HUES64 (cell line): ENCODE results near the gene SORL1.
"Not testable (repeated sequence)": the region's sequence is repeated elsewhere in the genome, so short reads cannot be mapped to it uniquely, and the experiment has no call there.

Source experiments
- H3K27ac ChIP-seq: 2 replicates; pipeline ENCODE4 v1.7.0; 2013; ENCODE audit warnings: low read depth, low read length, inconsistent platforms
- H3K27me3 ChIP-seq: 2 replicates; pipeline ENCODE4 v1.6.1; 2013; ENCODE audit warnings: mild to moderate bottlenecking, low read length; ENCODE audit not compliant: insufficient read depth
- H3K36me3 ChIP-seq: 2 replicates; pipeline ENCODE4 v1.6.1; 2013; ENCODE audit warnings: mild to moderate bottlenecking, low read length; ENCODE audit not compliant: insufficient read depth
- H3K4me1 ChIP-seq: 2 replicates; pipeline ENCODE4 v1.6.1; 2013; ENCODE audit warnings: mild to moderate bottlenecking, low read length, moderate library complexity; ENCODE audit not compliant: insufficient read depth
- H3K4me3 ChIP-seq: 2 replicates; pipeline ENCODE4 v1.5.1; 2013; ENCODE audit warnings: mild to moderate bottlenecking, low read length, moderate library complexity
- H3K9ac ChIP-seq: 2 replicates; pipeline ENCODE4 v1.6.1; 2013; ENCODE audit warnings: mild to moderate bottlenecking, low read depth, low read length
- H3K9me3 ChIP-seq: 2 replicates; pipeline ENCODE4 v1.6.1; 2013; ENCODE audit warnings: low read depth, low read length; ENCODE audit not compliant: insufficient read depth
- WGBS: fragments of 150-250, 120-280 bp; methylation state at CpG from one replicate; pipeline ENCODE4 v1.1.7; 2013; ENCODE audit warnings: missing lambda C conversion rate; 5-methylcytosine and 5-hydroxymethylcytosine counted together

Gene SORL1

DNA sequence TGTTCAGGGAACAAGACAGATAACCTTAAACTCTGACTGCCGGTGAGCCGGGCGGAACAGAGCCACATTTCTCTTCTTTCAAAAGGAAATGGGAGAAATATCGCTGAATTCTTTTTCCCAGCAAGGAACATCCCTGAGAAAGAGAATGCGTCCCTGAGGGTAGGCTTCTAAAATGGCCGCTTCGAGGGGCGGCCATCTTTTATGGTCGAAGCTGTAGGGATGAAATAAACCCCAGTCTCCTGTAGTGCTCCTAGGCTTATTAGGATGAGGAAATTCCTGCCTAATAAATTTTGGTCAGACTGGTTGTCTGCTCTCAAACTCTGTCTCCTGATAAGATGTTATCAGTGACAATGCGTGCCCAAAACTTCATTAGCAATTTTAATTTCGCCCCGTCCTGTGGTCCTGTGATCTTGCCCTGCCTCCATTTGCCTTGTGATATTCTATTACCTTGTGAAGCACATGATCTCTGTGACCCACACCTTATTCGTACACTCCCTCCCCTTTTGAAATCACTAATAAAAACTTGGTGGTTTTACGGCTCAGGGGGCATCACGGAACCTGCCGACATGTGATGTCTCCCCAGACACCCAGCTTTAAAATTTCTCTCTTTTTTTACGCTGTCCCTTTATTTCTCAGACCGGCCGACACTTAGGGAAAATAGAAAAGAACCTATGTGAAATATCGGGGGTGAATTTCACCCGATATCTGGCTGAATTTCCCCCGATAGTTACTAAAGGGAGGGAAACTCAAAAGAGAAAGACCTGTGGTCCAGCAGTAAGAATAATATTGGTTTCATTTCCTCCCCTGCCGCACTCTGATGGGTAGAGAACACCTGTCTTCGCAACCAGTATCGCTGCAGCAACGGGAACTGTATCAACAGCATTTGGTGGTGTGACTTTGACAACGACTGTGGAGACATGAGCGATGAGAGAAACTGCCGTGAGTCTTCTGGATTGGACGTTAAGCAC, 117.5 kb downstream of the SORL1 start:
- not testable (repeated sequence) for H3K27ac ChIP-seq, H3K9ac ChIP-seq, H3K9me3 ChIP-seq, H3K4me3 ChIP-seq, H3K4me1 ChIP-seq, H3K27me3 ChIP-seq
- WGBS = 95% methylated on average over 30 of the region's 30 CpGs
- peaks cover 64% of the 10 kb centered on the region for H3K36me3 ChIP-seq

GRCh38 chr11:121570453-121570852, 118.3 kb downstream of the SORL1 start:
- Histone ChIP-seq H3K27ac (no peak overlapping the region), H3K4me1 (no peaks in the 10 kb centered on the region), H3K9me3 (no peaks in the 10 kb centered on the region), H3K36me3 (peaks cover 70% of the 10 kb centered on the region), H3K4me3 (no peak overlapping the region), H3K9ac (no peak overlapping the region), H3K27me3 (no peaks in the 10 kb centered on the region)
- WGBS = 97% methylated on average over 3 of the region's 3 CpGs

DNA sequence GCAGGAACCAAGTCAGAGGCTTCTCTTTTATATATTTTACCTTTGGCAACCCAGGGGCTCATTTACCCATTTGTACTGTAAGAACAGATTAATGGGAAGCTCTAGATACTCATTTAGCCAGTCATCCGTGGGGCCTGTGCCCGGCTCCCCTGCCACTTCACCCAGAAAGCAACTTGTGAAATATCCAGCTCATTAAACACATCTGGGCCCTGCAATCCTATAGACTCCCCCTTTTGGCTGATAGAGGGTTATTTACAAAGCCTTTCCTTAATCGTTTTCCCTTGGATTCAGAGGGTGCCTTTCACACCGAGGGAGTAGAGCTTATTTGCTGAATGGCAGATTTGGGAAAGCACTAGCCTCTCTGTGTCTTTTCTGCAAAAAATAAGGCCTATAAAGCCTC, 119.4 kb downstream of the SORL1 start:
- Histone ChIP-seq H3K4me1 (no peaks in the 10 kb centered on the region), H3K27me3 (no peaks in the 10 kb centered on the region), H3K9ac (no peak overlapping the region), H3K4me3 (no peak overlapping the region), H3K9me3 (no peaks in the 10 kb centered on the region), H3K27ac (no peak overlapping the region), H3K36me3 (peaks cover 81% of the 10 kb centered on the region)
- 91% methylated on average over 4 of the region's 4 CpGs for WGBS

- Histone ChIP-seq H3K9ac (no peak overlapping the region), H3K4me3 (no peak overlapping the region), H3K27ac (no peak overlapping the region), H3K27me3 (no peaks in the 10 kb centered on the region), H3K36me3 (peaks cover 81% of the 10 kb centered on the region), H3K9me3 (no peaks in the 10 kb centered on the region), H3K4me1 (no peaks in the 10 kb centered on the region)
- WGBS = 91% methylated on average over 10 of the region's 11 CpGs
Observed at GRCh38 chr11:121572571-121573059, 120.5 kb downstream of the SORL1 start.

DNA sequence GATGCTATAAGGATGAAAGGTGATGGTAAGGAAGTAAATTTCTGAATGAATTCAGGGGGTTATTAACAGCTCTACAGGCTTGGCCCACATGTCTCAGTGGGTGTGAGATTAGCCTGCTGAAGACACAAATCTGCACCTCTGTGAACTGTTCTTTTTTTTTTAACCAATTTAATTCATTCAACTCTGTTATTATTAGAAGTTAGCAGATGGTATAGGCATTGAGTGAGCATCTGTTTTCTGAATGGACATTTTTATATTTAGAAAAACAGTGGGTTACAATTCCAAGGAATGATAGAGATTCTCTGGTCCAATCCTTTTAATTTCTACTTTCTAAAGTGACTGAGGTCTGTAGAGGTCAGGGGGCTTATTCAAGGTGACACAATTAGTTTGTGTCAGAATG, 122.7 kb downstream of the SORL1 start:
- no peak overlapping the region for H3K27ac ChIP-seq
- H3K36me3 ChIP-seq = peaks cover 92% of the 10 kb centered on the region
- H3K27me3 ChIP-seq = no peaks in the 10 kb centered on the region
- H3K9me3 ChIP-seq = peaks cover 12% of the 10 kb centered on the region; the same call in 1 of the 2 replicates
- no peaks in the 10 kb centered on the region for H3K4me1 ChIP-seq
- H3K4me3 ChIP-seq = no peak overlapping the region
- H3K9ac ChIP-seq = no peak overlapping the region

DNA sequence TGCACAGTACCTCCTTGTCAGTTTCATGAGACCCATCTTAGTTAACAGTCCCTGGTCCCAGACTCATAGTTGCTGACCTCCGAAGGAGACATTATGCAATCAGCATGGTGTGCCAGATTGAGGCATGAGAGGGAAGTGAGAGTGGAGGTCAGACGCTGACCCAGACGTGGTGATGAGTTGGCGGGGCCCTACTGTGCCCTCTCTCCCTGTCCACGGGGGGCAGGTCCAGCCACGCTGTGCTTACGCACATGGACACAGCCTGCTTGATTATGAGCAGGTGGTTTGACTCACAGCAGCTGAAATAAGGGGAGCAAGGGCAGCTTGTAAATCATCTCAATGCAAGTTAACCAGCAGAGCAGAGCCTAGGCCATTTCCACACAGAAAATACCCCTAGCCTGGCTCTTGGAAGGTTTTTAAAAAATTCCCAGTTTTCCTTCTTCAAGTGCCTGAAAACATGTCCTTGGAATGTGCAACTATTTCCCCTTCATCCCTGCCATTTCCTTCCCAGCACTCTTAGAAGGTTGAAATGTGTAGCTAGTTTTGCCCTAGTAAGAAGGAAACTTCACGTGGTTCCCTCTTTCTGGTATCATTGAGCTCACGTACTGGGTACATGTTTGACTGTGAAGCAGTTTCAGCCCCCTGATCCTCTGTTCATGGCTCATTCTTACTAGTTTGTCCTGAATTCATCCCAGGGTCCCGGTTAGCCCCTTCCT, 123.3 kb downstream of the SORL1 start:
- Histone ChIP-seq H3K27ac (no peak overlapping the region), H3K9me3 (peaks cover 17% of the 10 kb centered on the region; the same call in 1 of the 2 replicates), H3K4me3 (no peak overlapping the region), H3K9ac (no peak overlapping the region), H3K27me3 (no peaks in the 10 kb centered on the region), H3K4me1 (no peaks in the 10 kb centered on the region), H3K36me3 (peaks cover 93% of the 10 kb centered on the region)
- WGBS = 92% methylated on average over 10 of the region's 10 CpGs

DNA sequence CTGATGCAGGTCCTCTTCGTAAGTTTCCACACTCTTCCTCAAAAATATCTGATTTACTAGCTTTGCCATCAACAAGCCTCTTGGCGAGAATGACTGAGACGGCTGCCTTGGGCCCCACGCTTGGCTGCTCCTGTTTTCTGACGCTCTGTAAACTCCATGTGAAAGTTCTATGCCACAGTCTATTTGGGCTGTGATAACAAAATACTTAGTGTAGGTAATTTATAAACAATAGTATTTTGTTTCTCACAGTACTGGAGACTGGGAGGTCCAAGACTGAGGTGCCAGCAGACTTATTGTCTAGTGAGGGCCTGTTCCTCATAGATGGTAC, 123.8 kb downstream of the SORL1 start:
- H3K27ac ChIP-seq = no peak overlapping the region
- peaks cover 93% of the 10 kb centered on the region for H3K36me3 ChIP-seq
- no peak overlapping the region for H3K9ac ChIP-seq
- H3K4me3 ChIP-seq = no peak overlapping the region
- peaks cover 19% of the 10 kb centered on the region; the same call in 1 of the 2 replicates for H3K9me3 ChIP-seq
- WGBS = 97% methylated on average over 5 of the region's 5 CpGs
- no peaks in the 10 kb centered on the region for H3K27me3 ChIP-seq
- H3K4me1 ChIP-seq = no peaks in the 10 kb centered on the region

DNA sequence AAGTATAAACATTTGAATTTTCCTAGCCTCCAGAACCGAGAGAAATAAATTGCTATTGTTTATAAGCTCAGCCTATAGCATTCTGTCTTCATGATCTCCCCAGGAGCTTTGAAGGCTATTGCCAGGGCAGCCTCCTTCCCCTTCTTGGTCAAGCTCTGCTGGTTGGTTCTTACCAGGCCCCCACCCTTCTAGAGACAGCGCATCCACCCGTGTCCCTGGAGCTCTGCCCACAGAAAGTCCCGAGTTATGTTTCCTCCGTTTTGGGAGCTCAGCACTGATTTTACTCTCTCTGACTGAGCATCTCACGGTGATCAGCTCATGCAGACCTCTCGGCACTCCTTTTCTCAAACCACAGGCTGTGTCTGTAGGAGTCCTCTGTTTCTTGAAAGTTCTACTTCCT, 124.4 kb downstream of the SORL1 start:
- no peaks in the 10 kb centered on the region for H3K27me3 ChIP-seq
- no peaks in the 10 kb centered on the region for H3K4me1 ChIP-seq
- no peak overlapping the region for H3K9ac ChIP-seq
- no peak overlapping the region for H3K27ac ChIP-seq
- peaks cover 19% of the 10 kb centered on the region; the same call in 1 of the 2 replicates for H3K9me3 ChIP-seq
- WGBS = 91% methylated on average over 7 of the region's 7 CpGs
- H3K36me3 ChIP-seq = peaks cover 93% of the 10 kb centered on the region
- H3K4me3 ChIP-seq = no peak overlapping the region

- peaks cover 19% of the 10 kb centered on the region; the same call in 1 of the 2 replicates for H3K9me3 ChIP-seq
- no peak overlapping the region for H3K27ac ChIP-seq
- no peaks in the 10 kb centered on the region for H3K4me1 ChIP-seq
- no peak overlapping the region for H3K4me3 ChIP-seq
- no peaks in the 10 kb centered on the region for H3K27me3 ChIP-seq
- 95% methylated on average over 16 of the region's 16 CpGs for WGBS
- H3K36me3 ChIP-seq = peaks cover 94% of the 10 kb centered on the region
- H3K9ac ChIP-seq = no peak overlapping the region
Observed at GRCh38 chr11:121577106-121577848, 125.2 kb downstream of the SORL1 start.

GRCh38 chr11:121578251-121578976, 126.3 kb downstream of the SORL1 start:
- Histone ChIP-seq H3K4me1 (no peaks in the 10 kb centered on the region), H3K36me3 (peaks cover 95% of the 10 kb centered on the region)

More at GRCh38 chr11:121578251-121578976, 126.3 kb downstream of the SORL1 start:
- WGBS = 84% methylated on average over 10 of the region's 10 CpGs
- Histone ChIP-seq H3K27ac (no peak overlapping the region), H3K9ac (no peak overlapping the region), H3K27me3 (no peaks in the 10 kb centered on the region), H3K4me3 (no peak overlapping the region), H3K9me3 (peaks cover 19% of the 10 kb centered on the region; the same call in 1 of the 2 replicates)
